CD4-positive, alpha-beta memory T cell (primary cell): ENCODE measurements around the gene RBM44. TPM values are rescaled to one million over a fixed set of nuclear protein-coding genes. Genes with fewer than 3 reads are reported as not detected.

Experiments used
- polyA plus RNA-seq, 2 donors: library from polyadenylated mRNA; unstranded; fragments of 300-500 nt; fragmentation: Illumina TruSeq; gene quantifications; one replicate each; pipeline ENCODE4 v1.2.3, GENCODE V29; 2021
- total RNA-seq, 2 experiments: library from RNA; stranded (reverse); gene quantifications; one replicate each; pipeline ENCODE4 v1.2.3, GENCODE V29; 2021

RBM44 gene
- total and polyA plus RNA-seq, 4 experiments from 2014 or later, result 0.17 to 1.1 (median 0.47) TPM

Other genes starting within 250 kb of the RBM44 start
- not detected for gene PRLH, start 232.2 kb upstream of the RBM44 start, total RNA-seq
- not detected for gene PRLH, start 232.2 kb upstream of the RBM44 start, polyA plus RNA-seq
- not detected for gene RAB17, start 208.0 kb upstream of the RBM44 start, total RNA-seq
- gene RAB17, start 208.0 kb upstream of the RBM44 start, polyA plus RNA-seq, result not detected
- 100 to 1,000 TPM; 114 to 119 TPM for gene LRRFIP1, start 171.2 kb upstream of the RBM44 start, total RNA-seq
- 100 to 1,000 TPM in 1 of 2 donors, 10 to 100 TPM in 1; 88.0 to 198 TPM for gene LRRFIP1, start 171.2 kb upstream of the RBM44 start, polyA plus RNA-seq
- not detected for gene RAMP1, start 60.8 kb downstream of the RBM44 start, total RNA-seq
- 10 to 100 TPM in 1 of 2 donors, 1 to 10 TPM in 1; 1.3 to 10.8 TPM for gene RAMP1, start 60.8 kb downstream of the RBM44 start, polyA plus RNA-seq
- gene UBE2F, start 168.2 kb downstream of the RBM44 start, total RNA-seq, result 10 to 100 TPM; 35.7 to 39.3 TPM
- 100 to 1,000 TPM in 1 of 2 donors, 10 to 100 TPM in 1; 82.4 to 116 TPM for gene UBE2F, start 168.2 kb downstream of the RBM44 start, polyA plus RNA-seq